ENCODE measurements around the gene TIAL1.

- TF ChIP-seq, protein P1, sequence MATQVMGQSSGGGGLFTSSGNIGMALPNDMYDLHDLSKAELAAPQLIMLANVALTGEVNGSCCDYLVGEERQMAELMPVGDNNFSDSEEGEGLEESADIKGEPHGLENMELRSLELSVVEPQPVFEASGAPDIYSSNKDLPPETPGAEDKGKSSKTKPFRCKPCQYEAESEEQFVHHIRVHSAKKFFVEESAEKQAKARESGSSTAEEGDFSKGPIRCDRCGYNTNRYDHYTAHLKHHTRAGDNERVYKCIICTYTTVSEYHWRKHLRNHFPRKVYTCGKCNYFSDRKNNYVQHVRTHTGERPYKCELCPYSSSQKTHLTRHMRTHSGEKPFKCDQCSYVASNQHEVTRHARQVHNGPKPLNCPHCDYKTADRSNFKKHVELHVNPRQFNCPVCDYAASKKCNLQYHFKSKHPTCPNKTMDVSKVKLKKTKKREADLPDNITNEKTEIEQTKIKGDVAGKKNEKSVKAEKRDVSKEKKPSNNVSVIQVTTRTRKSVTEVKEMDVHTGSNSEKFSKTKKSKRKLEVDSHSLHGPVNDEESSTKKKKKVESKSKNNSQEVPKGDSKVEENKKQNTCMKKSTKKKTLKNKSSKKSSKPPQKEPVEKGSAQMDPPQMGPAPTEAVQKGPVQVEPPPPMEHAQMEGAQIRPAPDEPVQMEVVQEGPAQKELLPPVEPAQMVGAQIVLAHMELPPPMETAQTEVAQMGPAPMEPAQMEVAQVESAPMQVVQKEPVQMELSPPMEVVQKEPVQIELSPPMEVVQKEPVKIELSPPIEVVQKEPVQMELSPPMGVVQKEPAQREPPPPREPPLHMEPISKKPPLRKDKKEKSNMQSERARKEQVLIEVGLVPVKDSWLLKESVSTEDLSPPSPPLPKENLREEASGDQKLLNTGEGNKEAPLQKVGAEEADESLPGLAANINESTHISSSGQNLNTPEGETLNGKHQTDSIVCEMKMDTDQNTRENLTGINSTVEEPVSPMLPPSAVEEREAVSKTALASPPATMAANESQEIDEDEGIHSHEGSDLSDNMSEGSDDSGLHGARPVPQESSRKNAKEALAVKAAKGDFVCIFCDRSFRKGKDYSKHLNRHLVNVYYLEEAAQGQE (IDR thresholded peaks at IDR 0.05), result no peak
- TF ChIP-seq YY1 (IDR thresholded peaks at IDR 0.05) (no peak), CTCF (IDR thresholded peaks at IDR 0.05; ENCODE audit: low read depth, low read length, missing input control) (no peak), TAF1 (conservative IDR thresholded peaks at IDR 0.05) (no peak), FOXA2 (IDR thresholded peaks at IDR 0.05) (no peak), ZBTB33 (IDR thresholded peaks at IDR 0.05) (no peak), FOXA1 (IDR thresholded peaks at IDR 0.05) (no peak), GABPA (IDR thresholded peaks at IDR 0.05 in 1 of 2, conservative IDR thresholded peaks at IDR 0.05 in 1 of 2) (no peak)
- TF ChIP-seq, protein P2, sequence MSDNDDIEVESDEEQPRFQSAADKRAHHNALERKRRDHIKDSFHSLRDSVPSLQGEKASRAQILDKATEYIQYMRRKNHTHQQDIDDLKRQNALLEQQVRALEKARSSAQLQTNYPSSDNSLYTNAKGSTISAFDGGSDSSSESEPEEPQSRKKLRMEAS (IDR thresholded peaks at IDR 0.05), result no peak
These were observed 69.9 kb downstream of the TIAL1 start for GRCh38 chr10:119526621-119527592.
